Activated CD4-positive, alpha-beta T cell treated with anti-CD3 and anti-CD28 coated beads, Interleukin-2, amount 50 U/mL, for 16 hours (primary cell): ENCODE results near the gene ANKRD30BL.
"Not testable (repeated sequence)": the region's sequence is repeated elsewhere in the genome, so short reads cannot be mapped to it uniquely, and the experiment has no call there.

Source experiments
- DNase-seq: peaks from one replicate; pipeline ENCODE4 v3.0.0-alpha.2; 2020

The ANKRD30BL gene, protein sequence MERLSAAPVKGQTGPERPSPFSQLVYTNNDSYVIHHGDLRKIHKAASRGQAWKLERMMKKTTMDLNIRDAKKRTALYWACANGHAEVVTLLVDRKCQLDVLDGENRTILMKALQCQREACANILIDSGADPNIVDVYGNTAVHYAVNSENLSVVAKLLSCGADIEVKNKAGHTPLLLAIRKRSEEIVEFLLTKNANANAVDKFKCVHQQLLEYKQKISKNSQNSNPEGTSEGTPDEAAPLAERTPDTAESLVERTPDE

DNA sequence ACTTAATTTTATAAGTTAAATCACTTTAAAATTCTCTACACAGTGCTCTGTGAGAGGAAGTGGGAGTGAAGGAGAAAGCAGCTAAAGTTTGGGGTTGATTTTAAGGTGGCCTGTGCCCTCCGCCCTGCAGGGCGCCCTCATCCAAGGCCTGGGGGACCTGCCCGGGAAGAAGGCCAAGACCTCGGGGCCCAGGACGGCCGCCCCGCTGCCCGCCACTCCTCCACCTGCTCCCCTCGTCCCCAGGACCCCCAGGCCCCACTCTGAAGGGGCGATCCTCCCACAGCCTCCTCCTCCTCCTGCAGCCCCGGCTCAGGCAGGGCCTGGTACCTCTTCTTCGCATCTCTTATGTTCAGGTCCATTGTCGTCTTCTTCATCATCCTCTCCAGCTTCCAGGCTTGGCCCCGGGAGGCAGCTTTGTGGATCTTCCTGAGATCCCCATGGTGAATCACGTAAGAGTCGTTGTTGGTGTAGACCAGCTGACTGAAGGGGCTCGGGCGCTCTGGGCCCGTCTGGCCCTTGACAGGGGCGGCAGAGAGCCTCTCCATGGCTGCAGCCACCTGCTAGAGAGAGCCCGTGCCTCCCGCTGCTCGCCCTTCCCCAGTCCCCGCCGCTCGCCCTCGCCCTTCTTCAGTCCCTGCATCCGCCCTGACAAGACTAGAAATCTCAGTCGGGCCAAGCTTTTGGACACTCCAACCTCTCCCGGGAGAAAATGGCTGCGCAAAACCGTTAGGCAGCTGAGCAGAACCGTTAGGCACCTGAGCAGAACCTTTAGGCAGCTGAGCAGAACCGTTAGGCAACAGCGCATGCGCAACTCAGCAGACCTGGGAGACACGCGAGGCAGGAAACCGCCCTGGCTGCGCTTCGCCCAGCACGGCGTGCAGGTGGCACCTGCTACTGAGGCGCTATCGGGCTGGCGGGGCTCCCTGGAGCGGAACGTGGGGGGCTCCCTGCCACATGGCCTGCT lies at the start of gene ANKRD30BL:
Gene ANKRD30BL, minus strand, starts transcription at position 792 of the 964 bp plus-strand sequence. Its CDS starts 247 bp downstream, at position 545.
- DNase-seq: not testable (repeated sequence)

DNA sequence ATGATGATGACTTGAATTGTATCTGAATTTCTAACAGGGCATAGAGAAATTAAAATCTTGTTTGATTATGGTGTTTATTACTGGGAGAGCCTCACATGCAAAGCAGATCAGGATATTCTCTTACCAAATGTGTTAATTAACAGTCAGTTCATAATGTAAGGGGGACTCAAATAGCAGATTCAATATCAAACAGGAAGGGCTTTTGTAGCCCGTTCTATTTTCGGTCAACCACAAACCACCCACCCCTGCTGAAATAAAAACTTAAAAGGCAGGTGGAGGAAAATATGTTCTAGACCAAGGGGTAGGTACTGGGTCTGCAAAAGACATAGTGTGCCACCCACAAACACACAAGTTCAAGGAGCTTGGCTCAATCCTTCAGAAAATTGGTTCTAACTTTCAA lies 41.1 kb upstream of the ANKRD30BL start:
- not testable (repeated sequence) for DNase-seq

DNA sequence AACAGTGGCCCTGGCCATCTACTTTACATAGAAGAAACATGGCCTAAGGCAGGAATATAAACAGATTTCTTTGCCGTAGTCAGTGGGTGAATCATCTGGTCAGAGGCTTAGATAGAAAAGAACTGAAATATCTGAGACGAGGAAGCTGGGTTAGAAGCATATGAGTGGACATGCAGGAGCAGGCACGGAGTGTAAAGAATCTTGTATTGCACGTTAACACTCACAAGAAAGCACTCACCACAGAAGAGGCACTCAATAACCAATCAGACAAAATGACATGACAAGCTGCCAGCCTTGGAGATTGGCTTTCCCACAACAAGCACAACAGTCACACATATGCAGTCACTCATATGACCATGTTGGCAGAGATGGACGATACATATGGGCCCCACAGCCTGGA lies 31.1 kb upstream of the ANKRD30BL start:
- DNase-seq: not testable (repeated sequence)

DNA sequence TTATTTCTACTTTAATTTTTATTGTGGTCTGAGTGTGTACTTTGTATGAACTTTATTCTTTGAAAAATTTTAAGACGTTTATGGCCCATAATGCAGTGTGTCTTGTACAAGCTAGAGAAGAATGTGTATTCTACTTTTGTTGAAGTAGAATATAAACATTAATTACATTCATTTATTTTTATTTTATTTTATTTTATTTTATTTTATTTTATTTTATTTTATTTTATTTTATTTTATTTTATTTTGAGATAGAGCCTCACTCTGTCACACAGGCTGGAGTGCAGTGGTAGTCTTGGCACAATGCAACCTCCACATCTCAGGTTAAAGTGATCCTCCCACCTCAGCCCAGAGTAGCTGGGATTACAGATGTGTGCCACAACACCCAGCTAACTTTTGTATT lies 5.3 kb upstream of the ANKRD30BL start:
- DNase-seq: not testable (repeated sequence)

DNA sequence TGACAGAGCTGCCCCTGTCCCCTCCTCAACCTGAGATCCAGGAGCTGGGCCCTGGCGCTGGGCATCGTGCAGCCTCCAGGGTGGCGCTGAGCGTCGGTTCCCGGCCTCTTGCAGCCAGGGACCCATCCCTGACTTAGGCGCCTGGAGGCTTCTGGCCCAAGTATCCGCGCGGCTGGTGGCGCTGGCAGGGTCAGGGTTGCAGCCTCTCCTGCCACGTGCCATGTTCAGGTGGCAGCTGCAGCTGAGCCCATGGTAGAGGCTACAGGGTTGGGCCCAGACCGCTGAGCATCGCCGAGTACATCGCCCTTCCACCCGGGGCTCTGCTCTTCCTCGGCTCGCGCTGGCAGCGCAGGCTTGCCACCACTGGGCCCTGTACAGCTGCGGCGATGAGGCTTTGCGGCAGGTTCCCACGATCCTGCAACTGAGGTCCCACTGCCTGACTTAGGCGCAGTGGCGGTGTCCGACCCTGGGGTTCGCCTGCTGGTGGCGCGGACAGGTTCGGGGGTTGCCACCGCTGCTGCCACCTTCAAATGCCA lies 441 bp upstream of the ANKRD30BL start:
- not testable (repeated sequence) for DNase-seq

DNA sequence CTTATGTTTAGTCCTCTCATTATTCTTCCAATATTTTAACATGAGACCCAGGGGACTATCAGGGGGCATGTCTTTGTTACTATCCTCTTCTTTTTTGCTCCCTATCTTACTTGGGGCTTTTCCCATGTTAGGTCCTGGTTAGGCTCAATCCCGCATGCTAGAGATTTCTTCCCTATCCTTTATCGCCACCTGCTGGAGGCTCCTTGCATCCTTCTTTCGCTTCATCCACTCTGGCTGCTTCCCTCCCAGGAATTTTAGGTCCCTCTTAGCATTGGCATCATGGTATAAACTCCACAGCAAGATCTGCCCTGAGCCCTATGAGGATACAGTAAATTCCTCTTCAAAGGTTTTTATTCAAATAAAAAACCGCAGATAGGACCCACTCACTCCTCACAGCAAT lies 15.0 kb downstream of the ANKRD30BL start:
- DNase-seq: peak; percentile 44
